CD4-positive, CD25-positive, alpha-beta regulatory T cell (primary cell): ENCODE measurements around the gene TMPRSS9. TPM values are rescaled to one million over a fixed set of nuclear protein-coding genes. Genes with fewer than 3 reads are reported as not detected.
"Not testable (repeated sequence)": the region's sequence is repeated elsewhere in the genome, so short reads cannot be mapped to it uniquely, and the experiment has no call there.

Experiments
- ATAC-seq, 2 donors: fragments of 150-1000 bp; cut with Tn5 transposase; one replicate each; pipeline ENCODE4 v1.10.0; 2021; ENCODE audit warnings: low read depth in 2 of 2, moderate number of reproducible peaks in 2 of 2, moderate library complexity in 1 of 2
- DNase-seq, 3 donors: peaks; one replicate each; pipeline versions ENCODE4 v3.0.0 to v3.0.0-alpha.2; 2012 to 2022; ENCODE audit warnings: mixed read lengths in 1 of 3
- H3K27ac ChIP-seq: one replicate; pipeline ENCODE4 v1.7.0; 2013; ENCODE audit warnings: mild to moderate bottlenecking, low read length; ENCODE audit not compliant: insufficient read depth, poor library complexity, severe bottlenecking
- H3K27me3 ChIP-seq: one replicate; pipeline ENCODE4 v1.7.0; 2013; ENCODE audit warnings: low read length; ENCODE audit not compliant: control insufficient read depth, insufficient read depth
- H3K36me3 ChIP-seq: one replicate; pipeline ENCODE4 v1.7.0; 2013; ENCODE audit warnings: mild to moderate bottlenecking, low read length, moderate library complexity; ENCODE audit not compliant: control insufficient read depth, insufficient read depth
- H3K4me1 ChIP-seq: 2 replicates; pipeline ENCODE4 v1.7.0; 2013; ENCODE audit warnings: mild to moderate bottlenecking, low read length; ENCODE audit not compliant: insufficient read depth, control insufficient read depth, poor library complexity, severe bottlenecking
- H3K4me3 ChIP-seq: one replicate; pipeline ENCODE4 v1.7.0; 2013; ENCODE audit warnings: low read depth, mild to moderate bottlenecking, low read length, moderate library complexity
- H3K9me3 ChIP-seq, 2 experiments: 1 replicate in 1 of 2; 2 replicates in 1 of 2; pipeline ENCODE4 v1.7.0; 2013; ENCODE audit warnings: low read length in 2 of 2, mild to moderate bottlenecking in 1 of 2, moderate library complexity in 1 of 2; ENCODE audit not compliant: control insufficient read depth in 2 of 2
- H3K27ac Mint-ChIP-seq, 3 donors: one replicate each; pipeline ENCODE4 v1.8.0; 2020 to 2022; ENCODE audit warnings: mild to moderate bottlenecking in 3 of 3, mixed read lengths in 3 of 3, moderate library complexity in 2 of 3
- H3K27me3 Mint-ChIP-seq: one replicate; pipeline ENCODE4 v1.8.0; 2022; ENCODE audit warnings: mild to moderate bottlenecking, mixed read lengths
- H3K36me3 Mint-ChIP-seq: one replicate; pipeline ENCODE4 v1.8.0; 2020; ENCODE audit warnings: mixed read lengths
- H3K4me1 Mint-ChIP-seq, 4 donors: one replicate each; pipeline ENCODE4 v1.8.0; 2020 to 2022; ENCODE audit warnings: mixed read lengths in 4 of 4, mild to moderate bottlenecking in 1 of 4
- H3K4me3 Mint-ChIP-seq, 4 donors: one replicate each; pipeline ENCODE4 v1.8.0; 2020 to 2022; ENCODE audit warnings: mild to moderate bottlenecking in 4 of 4, mixed read lengths in 4 of 4, moderate library complexity in 3 of 4
- H3K9me3 Mint-ChIP-seq, 7 donors: one replicate each; pipeline ENCODE4 v1.8.0; 2020 to 2022; ENCODE audit warnings: mixed read lengths in 7 of 7, mild to moderate bottlenecking in 3 of 7, moderate library complexity in 2 of 7
- polyA plus RNA-seq, 4 donors: library from polyadenylated mRNA; unstranded; fragments of 300-500 nt; fragmentation: Illumina TruSeq; gene quantifications; one replicate each; pipeline ENCODE4 v1.2.3, GENCODE V29; 2021
- total RNA-seq: library from RNA; stranded (reverse); gene quantifications from one replicate; pipeline ENCODE4 v1.2.3, GENCODE V29; 2022

TMPRSS9 gene
- total and polyA plus RNA-seq, 5 donors from 2014 or later: 0.17 TPM; not detected in 4

DNA sequence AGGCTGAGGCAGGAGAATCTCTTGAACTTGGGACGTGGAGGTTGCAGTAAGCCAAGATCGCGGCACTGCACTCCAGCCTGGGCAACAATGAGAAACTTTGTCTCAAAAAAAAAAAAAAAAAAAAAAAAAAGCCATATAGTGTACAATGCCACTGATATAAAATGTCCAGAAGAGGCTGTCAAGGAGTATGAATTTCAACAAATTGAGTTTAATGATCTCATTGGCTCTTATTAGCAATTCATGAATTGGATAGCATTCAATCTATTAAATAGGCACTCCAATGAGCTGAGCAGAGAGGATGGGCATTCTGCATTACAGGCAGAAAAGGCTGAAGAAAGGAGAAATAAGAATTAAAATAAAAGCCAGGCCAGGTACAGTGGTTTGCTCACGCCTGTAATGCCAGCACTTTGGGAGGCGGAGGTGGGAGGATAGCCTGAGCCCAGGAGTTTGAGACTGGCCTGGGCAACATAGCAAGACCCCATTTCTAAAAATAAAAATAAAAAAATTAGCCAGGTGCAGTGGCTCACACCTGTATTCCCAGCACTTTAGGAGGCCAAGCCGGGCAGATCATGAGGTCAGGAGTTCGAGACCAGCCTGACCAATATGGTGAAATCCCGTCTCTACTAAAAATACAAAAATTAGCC is 97.5 kb downstream of the TMPRSS9 start:
- Histone ChIP-seq H3K4me3 (no peak overlapping the region), H3K27ac (peak overlapping the region; percentile 75), H3K27me3 (no peaks in the 10 kb centered on the region), H3K36me3 (no peaks in the 10 kb centered on the region), H3K4me1 (peaks cover 36% of the 10 kb centered on the region), H3K9me3 (no peaks in the 10 kb centered on the region)
- no peaks in the 10 kb centered on the region for H3K9me3 Mint-ChIP-seq
- H3K36me3 Mint-ChIP-seq: no peaks in the 10 kb centered on the region
- DNase-seq: no peak
- peaks cover 0 to 28% (median 11%) of the 10 kb centered on the region in 4 donors for H3K4me1 Mint-ChIP-seq
- ATAC-seq: no peak
- peak overlapping the region; percentile 87 to 90 (median 88) for H3K4me3 Mint-ChIP-seq
- peak overlapping the region; percentile 74 to 94 (median 93) for H3K27ac Mint-ChIP-seq
- no peaks in the 10 kb centered on the region for H3K27me3 Mint-ChIP-seq

GRCh38 chr19:2458054-2458453 is 98.0 kb downstream of the TMPRSS9 start:
- no peak for DNase-seq
- no peaks in the 10 kb centered on the region for H3K36me3 ChIP-seq
- Mint-ChIP-seq H3K36me3 (no peaks in the 10 kb centered on the region), H3K27me3 (no peaks in the 10 kb centered on the region), H3K4me1 (peaks cover 0 to 28% (median 11%) of the 10 kb centered on the region in 4 donors), H3K9me3 (no peaks in the 10 kb centered on the region), H3K4me3 (peak overlapping the region in 2 of 4 donors; percentile 7 to 87), H3K27ac (peak overlapping the region in 1 of 3 donors; percentile 49)
- ATAC-seq: no peak
- H3K27me3 ChIP-seq: no peaks in the 10 kb centered on the region
- peaks cover 36% of the 10 kb centered on the region for H3K4me1 ChIP-seq
- no peak overlapping the region for H3K4me3 ChIP-seq
- no peaks in the 10 kb centered on the region for H3K9me3 ChIP-seq
- no peak overlapping the region for H3K27ac ChIP-seq

GRCh38 chr19:2458776-2459175 is 98.7 kb downstream of the TMPRSS9 start:
- not testable (repeated sequence) for H3K4me3 ChIP-seq, H3K9me3 Mint-ChIP-seq, H3K9me3 ChIP-seq, H3K27ac ChIP-seq, H3K36me3 ChIP-seq, H3K27me3 Mint-ChIP-seq, ATAC-seq, H3K36me3 Mint-ChIP-seq, H3K27me3 ChIP-seq, DNase-seq
- H3K4me1 ChIP-seq: peaks cover 36% of the 10 kb centered on the region
- H3K4me3 Mint-ChIP-seq: peak overlapping the region in 1 of 4 donors; percentile 87
- peak overlapping the region in 1 of 3 donors; percentile 49 for H3K27ac Mint-ChIP-seq
- H3K4me1 Mint-ChIP-seq: peaks cover 0 to 28% (median 11%) of the 10 kb centered on the region in 4 donors

DNA sequence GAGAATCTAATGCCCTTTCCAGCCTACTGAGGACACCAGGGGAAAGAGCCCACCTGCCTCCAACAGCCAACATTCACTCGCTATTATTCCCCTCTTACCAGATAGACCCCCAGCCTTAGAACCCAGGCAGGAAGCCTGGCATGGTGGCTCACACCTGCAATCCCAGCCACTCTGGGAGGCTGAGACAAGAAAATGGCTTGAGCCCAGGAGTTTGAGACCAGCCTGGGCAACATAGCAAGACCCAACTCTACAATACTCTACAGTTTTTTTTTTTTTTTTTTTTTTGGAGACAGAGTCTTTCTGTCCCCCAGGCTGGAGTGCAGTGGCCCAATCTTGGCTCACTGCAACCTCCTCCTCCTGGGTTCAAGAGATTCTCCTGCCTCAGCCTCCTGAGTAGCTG is 100.2 kb downstream of the TMPRSS9 start:
- no peak for DNase-seq
- H3K36me3 ChIP-seq: no peaks in the 10 kb centered on the region
- no peaks in the 10 kb centered on the region for H3K36me3 Mint-ChIP-seq
- peaks cover 0 to 22% (median 6%) of the 10 kb centered on the region in 4 donors for H3K4me1 Mint-ChIP-seq
- H3K27ac Mint-ChIP-seq: no peak overlapping the region
- peak overlapping the region in 3 of 4 donors; percentile 39 to 75 (median 64) for H3K4me3 Mint-ChIP-seq
- H3K27ac ChIP-seq: no peak overlapping the region
- no peaks in the 10 kb centered on the region for H3K27me3 ChIP-seq
- H3K9me3 Mint-ChIP-seq: no peaks in the 10 kb centered on the region
- H3K4me3 ChIP-seq: no peak overlapping the region
- no peaks in the 10 kb centered on the region for H3K27me3 Mint-ChIP-seq
- no peak for ATAC-seq
- no peaks in the 10 kb centered on the region for H3K9me3 ChIP-seq
- H3K4me1 ChIP-seq: peaks cover 28% of the 10 kb centered on the region

DNA sequence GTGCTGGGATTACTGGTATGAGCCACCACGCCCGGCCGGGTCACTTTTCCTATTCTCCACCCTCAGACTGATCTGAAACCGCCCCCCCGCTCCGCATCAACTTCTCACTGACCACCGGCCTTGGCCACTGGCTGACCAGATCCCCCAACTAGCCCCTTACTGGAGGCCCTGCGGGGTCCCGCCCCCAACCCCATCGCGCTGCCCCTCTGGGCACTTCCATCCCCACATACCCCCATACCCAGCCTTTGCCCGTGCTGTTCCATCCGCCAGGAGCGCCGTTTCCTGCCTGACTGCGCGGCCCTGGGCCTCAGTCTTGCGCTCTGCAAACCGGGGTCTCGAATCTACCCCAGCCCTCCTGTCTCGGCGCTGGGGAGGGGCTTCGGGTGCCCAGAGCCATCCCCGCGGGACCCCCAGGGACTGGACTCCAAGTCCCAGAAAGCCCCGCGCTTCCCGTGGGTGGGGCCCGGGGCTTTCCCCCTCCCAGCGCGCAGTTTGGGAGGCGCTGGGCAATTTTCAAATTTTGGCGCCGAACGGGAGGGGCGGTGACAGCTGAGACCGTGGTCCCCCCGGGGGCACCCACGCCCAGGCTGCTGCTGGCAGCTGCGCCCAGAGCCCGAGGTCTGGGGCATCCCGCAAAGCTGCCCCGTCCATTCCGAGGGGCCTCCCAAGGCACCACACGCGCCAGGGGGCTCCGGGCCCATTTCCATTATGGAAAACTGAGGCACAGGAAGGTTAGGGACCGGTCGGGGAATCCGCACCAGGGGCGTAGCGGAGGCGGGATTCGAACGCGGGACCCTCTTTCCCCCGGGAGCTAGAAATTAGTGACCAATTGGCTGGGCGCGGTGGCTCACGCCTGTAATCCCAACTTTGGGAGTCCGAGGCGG is 101.9 kb downstream of the TMPRSS9 start:
- H3K27ac ChIP-seq: peak overlapping the region; percentile 14
- ATAC-seq: peak; percentile 55 to 65
- DNase-seq: peak; percentile 37 to 85 (median 51)
- H3K9me3 Mint-ChIP-seq: no peaks in the 10 kb centered on the region
- no peaks in the 10 kb centered on the region for H3K36me3 Mint-ChIP-seq
- H3K4me3 ChIP-seq: no peak overlapping the region
- H3K27me3 Mint-ChIP-seq: no peaks in the 10 kb centered on the region
- no peak overlapping the region for H3K27ac Mint-ChIP-seq
- H3K36me3 ChIP-seq: no peaks in the 10 kb centered on the region
- H3K27me3 ChIP-seq: no peaks in the 10 kb centered on the region
- H3K9me3 ChIP-seq: no peaks in the 10 kb centered on the region
- peak overlapping the region; percentile 71 to 86 (median 82) for H3K4me3 Mint-ChIP-seq
- H3K4me1 Mint-ChIP-seq: peaks cover 0 to 18% (median 5%) of the 10 kb centered on the region in 4 donors
- H3K4me1 ChIP-seq: peaks cover 17% of the 10 kb centered on the region

- H3K27ac ChIP-seq: no peak overlapping the region
- no peaks in the 10 kb centered on the region for H3K9me3 ChIP-seq
- H3K36me3 ChIP-seq: no peaks in the 10 kb centered on the region
- no peaks in the 10 kb centered on the region for H3K27me3 Mint-ChIP-seq
- H3K4me3 Mint-ChIP-seq: peak overlapping the region; percentile 38 to 86 (median 69)
- H3K4me1 Mint-ChIP-seq: peaks cover 0 to 14% (median 0%) of the 10 kb centered on the region in 4 donors
- no peaks in the 10 kb centered on the region for H3K36me3 Mint-ChIP-seq
- DNase-seq (no peak), ATAC-seq (no peak)
- H3K4me3 ChIP-seq: no peak overlapping the region
- no peak overlapping the region for H3K27ac Mint-ChIP-seq
- no peaks in the 10 kb centered on the region for H3K9me3 Mint-ChIP-seq
- H3K27me3 ChIP-seq: no peaks in the 10 kb centered on the region
- peaks cover 12% of the 10 kb centered on the region for H3K4me1 ChIP-seq
Measured at GRCh38 chr19:2462635-2463421, 102.8 kb downstream of the TMPRSS9 start.

- not testable (repeated sequence) for H3K27me3 Mint-ChIP-seq, H3K36me3 ChIP-seq, DNase-seq, H3K27me3 ChIP-seq, H3K27ac ChIP-seq, ATAC-seq, H3K9me3 ChIP-seq, H3K36me3 Mint-ChIP-seq, H3K4me3 ChIP-seq, H3K9me3 Mint-ChIP-seq
- H3K4me1 Mint-ChIP-seq: peaks cover 0 to 14% (median 0%) of the 10 kb centered on the region in 4 donors
- H3K4me1 ChIP-seq: peaks cover 12% of the 10 kb centered on the region
- H3K4me3 Mint-ChIP-seq: peak overlapping the region in 3 of 4 donors; percentile 38 to 79 (median 59)
- H3K27ac Mint-ChIP-seq: peak overlapping the region in 1 of 3 donors; percentile 23
Measured at GRCh38 chr19:2463694-2464093, 103.6 kb downstream of the TMPRSS9 start.
